Fibroblast of mammary gland (primary cell): ENCODE data around the gene CRELD1.
A peak's percentile ranks its signal among the peaks of the same experiment; 100 is the strongest.

Experiments used
- DNase-seq: peaks from one replicate; pipeline ENCODE4 v3.0.0-alpha.2; 2010; ENCODE audit warnings: low read depth
- H3K4me3 ChIP-seq: 2 replicates; pipeline ENCODE4 v1.5.1; 2011; ENCODE audit warnings: low read depth, mild to moderate bottlenecking, low read length, moderate library complexity; ENCODE audit not compliant: control insufficient read depth
- CTCF ChIP-seq: conservative IDR thresholded peaks from 2 replicates; pipeline ENCODE4 v1.5.1; 2011; ENCODE audit warnings: low read depth, low read length, inconsistent platforms; ENCODE audit not compliant: control insufficient read depth, insufficient read depth

CRELD1 gene

GRCh38 chr3:9928158-9928557 is 5.5 kb upstream of the CRELD1 start:
- no peak for TF ChIP-seq CTCF
- no peak for DNase-seq
- no peak overlapping the region for H3K4me3 ChIP-seq

DNA sequence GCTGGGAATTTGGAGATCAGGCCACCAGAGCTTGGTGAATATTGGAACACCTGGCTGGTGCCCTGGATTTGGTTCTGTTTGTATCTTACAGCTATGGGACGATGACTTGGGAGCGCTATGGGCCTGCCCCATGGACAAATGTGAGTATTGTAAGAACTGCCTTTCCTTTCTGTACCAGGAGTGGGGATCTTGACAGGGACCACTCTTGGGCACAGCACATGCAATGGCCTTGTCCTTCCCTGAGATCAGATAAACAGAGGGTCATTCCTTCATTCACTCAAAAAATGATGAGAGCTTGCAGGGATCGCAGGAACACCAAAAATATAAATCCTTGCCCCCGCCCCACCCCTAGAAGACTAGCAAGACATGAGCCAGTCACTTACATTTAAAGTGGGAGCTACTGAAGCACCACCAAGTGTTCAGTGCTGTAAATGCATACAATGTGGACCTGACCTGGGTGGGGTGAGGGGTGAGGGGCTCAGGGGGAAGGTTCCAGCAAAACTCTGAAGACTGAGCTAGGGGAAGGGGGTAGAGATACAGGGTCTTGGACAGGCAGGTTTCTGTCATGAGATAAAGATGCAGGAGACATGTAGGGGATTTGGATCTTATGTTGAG is 2.7 kb upstream of the CRELD1 start:
- DNase-seq = no peak
- peak; percentile 16 for TF ChIP-seq CTCF
- no peak overlapping the region for H3K4me3 ChIP-seq

- H3K4me3 ChIP-seq = peak overlapping the region; percentile 67
- no peak for DNase-seq
- TF ChIP-seq CTCF = no peak
Observed at GRCh38 chr3:9932535-9932842, 1.1 kb upstream of the CRELD1 start.

DNA sequence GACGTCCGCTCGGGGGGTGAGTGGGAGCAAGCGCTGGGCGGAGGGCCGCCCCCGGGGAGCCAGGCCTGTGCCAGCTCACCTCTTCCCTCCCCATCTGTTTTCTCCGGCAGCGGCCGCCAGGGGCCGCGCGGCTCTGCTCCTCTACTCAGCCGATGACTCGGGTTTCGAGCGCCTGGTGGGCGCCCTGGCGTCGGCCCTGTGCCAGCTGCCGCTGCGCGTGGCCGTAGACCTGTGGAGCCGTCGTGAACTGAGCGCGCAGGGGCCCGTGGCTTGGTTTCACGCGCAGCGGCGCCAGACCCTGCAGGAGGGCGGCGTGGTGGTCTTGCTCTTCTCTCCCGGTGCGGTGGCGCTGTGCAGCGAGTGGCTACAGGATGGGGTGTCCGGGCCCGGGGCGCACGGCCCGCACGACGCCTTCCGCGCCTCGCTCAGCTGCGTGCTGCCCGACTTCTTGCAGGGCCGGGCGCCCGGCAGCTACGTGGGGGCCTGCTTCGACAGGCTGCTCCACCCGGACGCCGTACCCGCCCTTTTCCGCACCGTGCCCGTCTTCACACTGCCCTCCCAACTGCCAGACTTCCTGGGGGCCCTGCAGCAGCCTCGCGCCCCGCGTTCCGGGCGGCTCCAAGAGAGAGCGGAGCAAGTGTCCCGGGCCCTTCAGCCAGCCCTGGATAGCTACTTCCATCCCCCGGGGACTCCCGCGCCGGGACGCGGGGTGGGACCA is 632 bp upstream of the CRELD1 start:
- TF ChIP-seq CTCF = peak; percentile 61
- H3K4me3 ChIP-seq = peak overlapping the region; percentile 67
- DNase-seq = peak; percentile 75

DNA sequence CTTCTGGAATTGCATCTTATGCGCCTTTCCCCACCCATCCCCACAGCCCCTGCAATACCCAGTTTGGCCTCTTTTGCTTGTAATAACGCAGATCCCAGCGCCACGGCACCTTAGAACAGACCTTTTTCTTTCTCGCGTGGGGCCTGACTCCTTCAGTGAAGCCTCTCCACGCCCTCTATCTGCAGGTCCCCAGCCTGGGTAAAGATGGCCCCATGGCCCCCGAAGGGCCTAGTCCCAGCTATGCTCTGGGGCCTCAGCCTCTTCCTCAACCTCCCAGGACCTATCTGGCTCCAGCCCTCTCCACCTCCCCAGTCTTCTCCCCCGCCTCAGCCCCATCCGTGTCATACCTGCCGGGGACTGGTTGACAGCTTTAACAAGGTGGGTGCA is 594 bp downstream of the CRELD1 start:
- peak; percentile 26 for DNase-seq
- H3K4me3 ChIP-seq = peak overlapping the region; percentile 67
- no peak for TF ChIP-seq CTCF

DNA sequence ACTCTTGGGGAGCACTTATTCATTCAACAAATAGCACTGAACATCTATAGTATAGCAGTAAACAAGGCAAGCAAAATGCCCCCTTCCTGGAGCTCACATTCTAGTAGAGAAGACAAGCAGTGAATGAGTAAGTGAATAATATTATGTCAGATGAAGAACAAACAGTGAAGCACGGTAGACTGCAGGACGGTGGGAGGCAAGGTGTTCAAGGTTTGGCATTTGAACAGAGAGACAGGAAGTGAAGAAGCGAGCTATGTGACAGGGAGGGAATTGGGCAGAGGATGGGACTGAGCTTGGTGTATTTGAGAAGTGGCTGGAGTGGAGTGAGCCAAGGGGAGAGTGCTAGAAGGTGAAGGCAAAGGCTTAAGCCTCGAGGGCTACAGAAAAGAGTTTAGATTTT is 1.4 kb downstream of the CRELD1 start:
- no peak for TF ChIP-seq CTCF
- H3K4me3 ChIP-seq = no peak overlapping the region
- no peak for DNase-seq
